ENCODE data around the gene NFKBIL1.

DNA sequence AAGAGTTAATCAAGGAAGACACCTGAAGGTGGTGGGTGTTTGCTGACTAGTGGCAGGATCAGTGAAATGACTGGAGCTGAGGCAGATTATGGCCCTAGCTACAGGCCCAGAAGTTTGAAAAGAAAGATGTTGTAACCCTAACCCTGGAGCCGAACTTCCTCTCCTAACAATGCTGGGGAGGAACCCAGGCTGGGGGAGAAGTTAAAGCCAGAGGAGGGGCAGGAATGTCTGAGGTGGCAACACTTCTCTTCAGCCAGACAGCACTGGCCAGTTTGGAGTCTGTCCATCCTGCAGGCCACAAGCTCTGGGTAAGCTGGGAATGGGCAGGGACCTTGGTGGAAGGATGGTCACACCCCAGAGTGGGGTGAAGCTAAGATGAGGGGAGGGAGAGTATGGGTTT, 38.6 kb downstream of the NFKBIL1 start, which contains the start of gene LST1:
- no peak for TF ChIP-seq CTCF (conservative IDR thresholded peaks at IDR 0.05; ENCODE audit: low read length)
- no peak for TF ChIP-seq EZH2phosphoT487 (IDR thresholded peaks at IDR 0.05; ENCODE audit: borderline replicate concordance)
